LNCaP clone FGC (cell line): Measurements from ENCODE around the gene PRR4.

Source experiments
- DNase-seq: peaks from one replicate; pipeline ENCODE4 v3.0.0-alpha.2; 2011; ENCODE audit warnings: low read depth
- H3K4me3 ChIP-seq: 2 replicates; pipeline ENCODE4 v1.5.1; 2011; ENCODE audit warnings: mild to moderate bottlenecking, low read depth, low read length, control low read depth
- TF ChIP-seq, protein P1 (sequence below): IDR thresholded peaks from 2 replicates; pipeline ENCODE4 v1.5.1; 2012; ENCODE audit warnings: mild to moderate bottlenecking; ENCODE audit not compliant: control insufficient read depth, insufficient read depth; ENCODE audit errors: extremely low read depth

Gene PRR4, protein sequence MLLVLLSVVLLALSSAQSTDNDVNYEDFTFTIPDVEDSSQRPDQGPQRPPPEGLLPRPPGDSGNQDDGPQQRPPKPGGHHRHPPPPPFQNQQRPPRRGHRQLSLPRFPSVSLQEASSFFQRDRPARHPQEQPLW

DNA sequence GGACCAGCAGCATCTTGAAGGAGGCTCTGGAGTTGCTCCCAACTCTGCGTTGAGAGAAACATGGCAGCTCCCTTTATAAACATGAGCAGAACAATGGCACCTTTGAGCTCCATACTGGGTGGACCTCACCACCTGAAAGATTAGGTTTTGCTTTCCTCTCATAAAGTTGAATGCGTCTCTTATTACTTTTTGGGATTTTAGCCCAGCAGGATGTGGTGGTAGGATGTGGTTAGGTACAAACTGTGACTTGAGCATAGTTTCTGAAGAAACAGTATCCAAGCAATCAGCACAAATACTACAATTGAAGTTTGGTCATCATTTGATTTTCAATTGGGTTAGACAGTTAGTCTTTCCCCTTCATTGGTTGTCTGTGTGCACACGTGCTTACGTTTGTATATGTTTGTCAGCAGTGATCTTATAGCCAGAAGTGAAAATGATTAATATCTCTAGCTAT is at the start of gene PRR4:
PRR4 (minus strand) TSS at position 51 of the 454 bp plus-strand sequence; CDS start at position 13, 38 bp downstream.
- TF ChIP-seq, protein P1, sequence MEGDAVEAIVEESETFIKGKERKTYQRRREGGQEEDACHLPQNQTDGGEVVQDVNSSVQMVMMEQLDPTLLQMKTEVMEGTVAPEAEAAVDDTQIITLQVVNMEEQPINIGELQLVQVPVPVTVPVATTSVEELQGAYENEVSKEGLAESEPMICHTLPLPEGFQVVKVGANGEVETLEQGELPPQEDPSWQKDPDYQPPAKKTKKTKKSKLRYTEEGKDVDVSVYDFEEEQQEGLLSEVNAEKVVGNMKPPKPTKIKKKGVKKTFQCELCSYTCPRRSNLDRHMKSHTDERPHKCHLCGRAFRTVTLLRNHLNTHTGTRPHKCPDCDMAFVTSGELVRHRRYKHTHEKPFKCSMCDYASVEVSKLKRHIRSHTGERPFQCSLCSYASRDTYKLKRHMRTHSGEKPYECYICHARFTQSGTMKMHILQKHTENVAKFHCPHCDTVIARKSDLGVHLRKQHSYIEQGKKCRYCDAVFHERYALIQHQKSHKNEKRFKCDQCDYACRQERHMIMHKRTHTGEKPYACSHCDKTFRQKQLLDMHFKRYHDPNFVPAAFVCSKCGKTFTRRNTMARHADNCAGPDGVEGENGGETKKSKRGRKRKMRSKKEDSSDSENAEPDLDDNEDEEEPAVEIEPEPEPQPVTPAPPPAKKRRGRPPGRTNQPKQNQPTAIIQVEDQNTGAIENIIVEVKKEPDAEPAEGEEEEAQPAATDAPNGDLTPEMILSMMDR: no peak
- H3K4me3 ChIP-seq: no peak within 1 kb of the TSS

DNA sequence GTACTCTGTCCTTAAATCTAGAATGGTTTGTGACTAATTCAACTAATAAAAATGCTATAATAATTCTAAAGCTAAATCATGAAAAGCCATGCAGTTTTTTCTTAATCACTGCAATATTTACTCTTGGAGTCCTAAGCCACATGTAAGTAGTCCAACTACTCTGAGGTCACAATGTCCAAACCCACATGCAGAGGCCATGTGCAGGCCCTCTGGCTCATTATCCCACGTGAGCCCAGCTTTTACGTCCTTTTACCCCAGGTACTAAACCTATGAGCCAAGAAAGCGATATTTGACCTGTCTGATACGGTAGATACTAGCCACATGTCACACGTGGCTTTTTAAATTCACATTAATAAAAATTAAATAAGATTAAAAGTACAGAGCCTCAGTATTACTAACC is 47.6 kb upstream of the PRR4 start:
- no peak for DNase-seq
- TF ChIP-seq, protein P1: no peak
- H3K4me3 ChIP-seq: no peak overlapping the region

More for the DNA sequence above, at the start of gene PRR4:
- DNase-seq: no peak

DNA sequence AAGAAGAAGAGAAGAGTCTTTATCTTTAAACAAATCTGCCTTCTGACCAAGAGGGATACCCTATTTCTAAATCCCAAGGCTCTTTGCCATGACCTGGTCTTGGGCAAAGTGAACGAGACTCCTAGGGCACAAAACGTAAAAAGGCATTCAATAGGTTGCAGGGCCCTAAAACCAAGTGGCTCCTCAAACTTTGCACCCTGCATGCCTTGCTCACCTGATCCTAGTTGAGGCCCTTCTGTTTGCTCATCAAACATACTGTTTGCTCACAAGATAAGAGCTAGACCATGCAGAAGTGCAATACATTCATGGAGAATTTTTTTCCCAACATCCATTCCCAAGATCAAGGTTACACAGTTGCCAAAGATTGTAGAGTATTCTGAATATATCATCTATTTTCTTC is 42.7 kb upstream of the PRR4 start:
- DNase-seq: no peak
- H3K4me3 ChIP-seq: no peak overlapping the region
- TF ChIP-seq, protein P1: no peak

DNA sequence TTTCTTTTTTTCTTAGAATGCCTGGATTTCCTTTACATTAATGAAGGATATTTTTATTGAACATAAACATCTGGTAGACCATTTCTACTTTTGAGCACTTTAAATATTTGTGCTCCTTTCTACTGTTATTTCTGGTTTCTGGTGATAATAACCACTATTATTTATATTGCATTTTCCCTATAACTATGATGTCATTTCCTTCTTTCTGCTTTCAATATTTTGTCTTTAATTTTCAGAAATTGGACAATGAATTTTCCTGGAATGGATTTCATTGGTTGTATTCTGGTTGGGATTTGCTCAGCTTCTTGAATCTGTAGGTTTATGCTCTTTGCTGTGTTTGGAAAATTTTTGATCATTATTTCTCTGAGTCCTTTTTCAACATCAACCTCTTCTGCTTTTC is 40.0 kb upstream of the PRR4 start:
- no peak for DNase-seq
- TF ChIP-seq, protein P1: no peak
- H3K4me3 ChIP-seq: no peak overlapping the region

DNA sequence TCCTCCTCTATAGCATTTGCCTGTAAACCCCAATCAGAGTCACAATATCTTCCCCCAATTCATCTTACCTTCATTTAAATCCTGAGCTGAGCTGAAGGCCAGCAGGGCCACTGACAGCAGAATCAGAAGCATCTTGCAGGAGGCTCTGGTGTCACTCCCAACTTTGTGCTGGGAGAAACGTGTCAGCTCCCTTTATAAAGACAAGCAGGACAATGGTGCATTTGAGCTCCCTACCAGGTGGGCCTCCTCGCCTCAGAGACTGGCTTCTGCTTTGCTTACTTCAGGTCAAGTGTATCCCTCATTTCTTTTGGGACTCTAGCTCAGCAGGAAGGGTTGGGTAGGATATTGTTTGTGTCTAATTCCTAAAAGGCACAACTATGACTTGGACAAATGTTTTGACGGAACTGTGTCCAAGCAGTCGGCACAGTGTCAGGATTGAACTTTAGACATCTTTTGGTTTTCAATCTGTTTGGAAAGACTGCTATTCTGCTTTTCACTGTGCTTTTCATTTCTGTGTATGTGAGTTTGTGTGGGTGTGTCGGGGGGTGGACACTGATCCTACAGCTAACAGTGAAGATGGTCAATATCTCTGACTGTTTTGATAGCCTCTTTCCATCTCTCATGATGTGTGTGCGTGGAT is 34.9 kb upstream of the PRR4 start, which contains the start of gene PRH1:
PRH1 (minus strand) TSS at position 170 of the 640 bp plus-strand sequence; CDS start at position 132, 38 bp downstream.
- TF ChIP-seq, protein P1: no peak
- no peak within 1 kb of the TSS for H3K4me3 ChIP-seq
- DNase-seq: no peak

DNA sequence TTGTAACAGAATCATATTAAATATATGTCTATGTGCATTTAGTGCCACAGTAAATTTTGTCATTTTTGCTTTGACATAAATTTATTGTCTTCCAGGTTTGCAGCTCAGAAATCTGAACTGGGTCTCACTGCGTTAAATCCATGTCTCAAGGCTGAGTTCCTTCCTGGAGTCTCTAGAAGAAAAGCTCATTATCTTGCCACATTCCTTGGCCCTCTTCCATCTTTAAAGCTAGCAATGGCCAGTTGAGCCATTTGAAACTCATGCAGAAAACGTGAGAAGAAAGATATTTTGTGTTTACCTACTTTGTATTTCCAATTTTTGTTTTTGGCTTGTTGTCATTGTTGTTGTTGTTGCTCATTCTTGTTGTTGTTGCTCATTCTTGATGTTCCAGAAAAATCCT is 24.1 kb upstream of the PRR4 start:
- DNase-seq: no peak
- no peak overlapping the region for H3K4me3 ChIP-seq
- TF ChIP-seq, protein P1: no peak
